Stimulated activated CD8-positive, alpha-beta memory T cell treated with anti-CD3 and anti-CD28 coated beads, Interleukin-12 subunit alpha, Interleukin-12 subunit beta, amount 100 ng/mL, for 24 hours (primary cell): ENCODE measurements around the gene TNS4.

Experiments used
- DNase-seq: peaks from one replicate; pipeline ENCODE4 v3.0.0-alpha.2; 2020; ENCODE audit errors: extremely low read depth

TNS4 gene

GRCh38 chr17:40517981-40518380, 16.6 kb upstream of the TNS4 start:
- no peak for DNase-seq

GRCh38 chr17:40517286-40517662, 15.9 kb upstream of the TNS4 start:
- no peak for DNase-seq

DNA sequence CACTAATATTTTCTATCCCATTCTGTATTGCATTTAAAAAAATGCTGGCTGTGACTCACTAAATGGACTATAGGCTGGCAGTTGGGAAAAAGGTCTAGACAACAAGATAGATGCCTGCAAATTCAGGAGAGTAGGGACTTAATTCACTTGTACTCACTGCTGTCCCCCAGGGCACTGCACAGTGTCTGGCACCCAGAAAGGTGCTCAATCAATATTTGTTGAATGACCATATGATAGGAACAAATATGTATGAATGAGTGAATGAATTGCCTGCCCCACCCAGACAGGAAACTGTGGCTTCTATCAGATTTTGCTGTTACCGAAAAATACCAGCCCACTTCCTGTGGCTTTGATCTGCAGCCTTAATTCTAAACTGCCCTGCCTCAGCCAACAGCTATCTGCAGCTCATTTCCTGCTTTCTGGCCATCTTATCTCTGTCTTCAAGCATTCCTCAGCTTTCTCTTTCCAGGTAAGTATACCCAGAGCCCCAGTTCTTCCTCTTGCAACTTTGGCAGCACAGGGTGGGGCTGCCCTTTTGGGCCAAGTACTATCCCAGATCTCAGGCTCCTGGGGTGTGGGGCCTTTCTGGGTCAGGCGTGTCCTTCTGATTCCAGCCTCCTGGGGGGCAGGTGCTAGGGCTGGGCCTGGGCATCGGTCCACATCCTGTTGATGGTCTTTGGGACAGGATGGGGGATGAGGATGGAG, 15.3 kb upstream of the TNS4 start:
- no peak for DNase-seq

DNA sequence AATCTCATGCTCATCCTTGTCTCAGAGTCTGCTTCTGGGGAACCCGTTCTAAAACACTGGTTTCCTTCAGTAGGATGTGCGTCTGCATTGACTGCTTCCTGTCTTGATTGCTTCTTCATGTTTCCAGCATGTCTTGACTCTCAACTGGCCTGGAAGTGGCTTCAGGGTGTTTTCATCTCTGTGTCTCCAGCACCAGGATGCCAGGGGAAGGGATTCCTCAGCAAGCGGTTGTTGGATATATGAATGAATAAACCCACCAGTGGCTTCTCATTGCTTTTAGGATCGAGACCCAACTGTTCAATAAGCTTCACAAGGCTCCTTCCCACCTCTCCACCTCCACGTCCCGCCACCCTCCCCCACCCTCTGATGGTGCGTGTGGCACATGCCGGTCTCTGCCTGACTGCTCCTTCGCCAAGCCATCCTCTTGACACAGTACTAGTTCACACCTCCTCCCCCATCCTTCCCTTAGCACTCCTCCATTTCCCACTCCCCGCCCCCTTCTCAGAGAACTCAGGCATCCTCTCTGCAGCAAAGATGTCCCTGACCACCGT, 14.1 kb upstream of the TNS4 start:
- DNase-seq: no peak

GRCh38 chr17:40515011-40515410, 13.6 kb upstream of the TNS4 start:
- DNase-seq: no peak

- no peak for DNase-seq
These were observed 12.8 kb upstream of the TNS4 start for GRCh38 chr17:40514013-40514875.

GRCh38 chr17:40511667-40512220, 10.3 kb upstream of the TNS4 start:
- DNase-seq: no peak

DNA sequence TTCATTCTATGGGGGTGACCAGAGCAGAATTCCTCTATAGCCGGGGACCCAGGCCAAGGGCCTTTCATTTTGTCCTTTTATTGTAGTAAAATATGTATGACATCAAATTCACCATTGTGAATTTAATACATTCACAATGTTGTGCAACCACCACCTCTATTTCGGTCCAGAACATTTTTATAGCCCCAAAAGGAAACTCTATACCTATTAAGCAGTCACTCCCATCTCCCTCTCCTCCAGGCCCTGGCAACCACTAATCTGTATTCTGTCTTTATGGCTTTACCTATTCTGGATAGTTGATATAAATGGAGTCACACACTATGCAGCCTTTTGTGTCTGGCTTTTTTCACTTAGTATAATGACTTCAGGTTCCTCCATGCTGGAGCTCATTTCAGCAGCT, 9.7 kb upstream of the TNS4 start:
- no peak for DNase-seq

DNA sequence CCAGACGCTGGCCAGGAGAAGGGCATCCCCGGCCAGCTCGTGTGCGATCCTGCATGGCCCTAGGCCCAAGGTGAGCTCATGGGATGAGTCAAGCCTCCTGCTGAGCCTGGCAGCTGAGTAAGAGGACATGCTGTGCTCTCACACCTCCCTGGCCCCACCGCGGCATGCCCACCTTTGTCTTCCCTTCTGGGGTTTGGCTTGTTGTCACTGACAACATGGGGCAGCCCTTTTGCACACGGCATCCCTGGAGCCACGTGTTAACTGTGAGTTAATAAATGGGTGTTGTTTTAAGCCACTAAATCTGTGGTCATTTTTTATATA, 8.9 kb upstream of the TNS4 start:
- DNase-seq: no peak

DNA sequence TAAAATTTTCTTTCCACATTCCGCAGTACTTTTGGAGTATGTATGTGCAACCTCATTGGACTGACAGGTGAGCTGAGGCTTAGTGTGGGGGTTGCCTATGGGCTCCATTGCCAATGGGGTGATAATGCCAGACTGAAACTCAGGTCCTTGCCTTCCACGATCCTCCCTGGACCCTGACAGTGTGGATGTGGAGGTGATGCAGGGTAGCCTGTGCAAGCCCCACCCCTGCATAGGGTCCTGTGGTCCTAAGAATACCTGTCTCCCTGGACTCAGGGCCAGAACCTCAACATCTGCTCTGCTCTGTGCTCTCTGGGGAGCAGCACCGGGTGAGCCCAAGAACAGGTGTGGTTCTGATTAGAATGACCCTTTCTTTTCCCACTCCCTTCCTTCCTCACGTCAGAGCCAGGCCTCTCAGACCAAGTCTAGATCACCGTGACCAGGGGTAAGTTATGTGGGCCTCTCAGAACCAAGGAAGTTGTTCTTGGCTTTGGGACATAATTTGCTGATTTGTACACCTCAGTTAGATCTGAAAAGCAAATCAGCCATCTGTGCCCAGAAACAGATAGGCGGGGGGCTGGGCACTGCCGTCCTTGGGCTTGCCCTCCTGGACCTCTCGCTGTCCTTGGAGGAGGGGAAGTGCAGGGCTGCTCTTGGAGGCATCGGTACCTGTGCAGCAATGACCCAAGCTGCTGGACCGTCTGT, 8.4 kb upstream of the TNS4 start:
- no peak for DNase-seq

DNA sequence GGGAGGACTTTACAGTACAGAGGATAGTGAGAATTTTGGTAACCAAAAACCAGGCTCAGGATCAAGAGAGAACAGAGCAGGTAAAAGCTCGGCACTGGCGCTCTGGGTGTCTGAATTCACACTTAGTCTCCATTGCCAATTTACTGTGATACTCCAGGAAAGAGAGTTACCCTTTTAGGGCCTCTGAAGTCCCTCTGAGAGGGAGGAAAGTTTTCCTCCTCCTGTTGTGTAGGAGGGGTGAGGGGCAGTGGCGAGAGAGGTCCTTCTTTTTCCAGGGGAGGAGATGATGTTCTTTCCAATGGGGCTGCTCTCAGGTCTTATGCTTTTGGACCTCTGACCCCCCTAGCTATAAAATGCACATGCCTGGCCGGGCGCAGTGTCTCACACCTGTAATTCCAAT, 5.4 kb upstream of the TNS4 start:
- DNase-seq: no peak

DNA sequence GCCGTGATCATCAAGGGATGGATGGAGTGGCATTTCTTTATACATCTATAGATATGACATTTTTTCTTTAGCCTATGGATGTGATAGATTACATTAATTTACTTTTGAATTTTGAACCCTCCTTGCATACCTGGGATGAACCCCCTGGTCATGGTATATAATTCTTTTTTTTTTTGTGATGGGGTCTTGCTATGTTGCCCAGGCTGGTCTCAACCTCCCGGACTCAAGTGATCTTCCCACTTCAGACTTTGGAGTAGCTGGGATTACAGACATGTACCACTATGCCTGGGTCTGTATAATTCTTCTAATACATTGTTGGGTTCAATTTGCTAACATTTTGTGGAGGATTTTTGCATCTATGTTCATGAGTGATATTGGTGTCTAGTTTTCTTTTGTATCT, 1.7 kb upstream of the TNS4 start:
- no peak for DNase-seq

DNA sequence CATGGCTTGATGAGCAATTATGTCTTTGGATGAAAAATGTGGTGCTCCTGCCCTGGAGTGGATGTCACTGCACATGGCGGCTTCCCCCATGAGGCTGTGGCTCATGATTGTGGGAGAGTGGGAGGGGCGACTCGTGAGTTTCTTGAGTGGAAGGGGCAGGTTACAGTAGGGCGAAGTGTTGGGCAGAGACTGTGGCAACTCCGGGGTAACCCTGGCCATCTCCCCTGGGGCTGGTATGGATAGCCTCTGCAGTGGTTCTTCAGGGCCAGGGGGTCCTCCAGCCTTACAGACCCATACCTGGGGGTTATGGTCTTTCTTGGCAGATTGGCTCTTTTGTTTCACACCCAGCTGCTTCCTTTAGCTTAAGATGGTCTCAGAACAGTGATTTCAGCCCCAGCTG, 1.3 kb upstream of the TNS4 start:
- DNase-seq: no peak

- DNase-seq: no peak
These were observed 714 bp downstream of the TNS4 start for GRCh38 chr17:40500709-40501108.

DNA sequence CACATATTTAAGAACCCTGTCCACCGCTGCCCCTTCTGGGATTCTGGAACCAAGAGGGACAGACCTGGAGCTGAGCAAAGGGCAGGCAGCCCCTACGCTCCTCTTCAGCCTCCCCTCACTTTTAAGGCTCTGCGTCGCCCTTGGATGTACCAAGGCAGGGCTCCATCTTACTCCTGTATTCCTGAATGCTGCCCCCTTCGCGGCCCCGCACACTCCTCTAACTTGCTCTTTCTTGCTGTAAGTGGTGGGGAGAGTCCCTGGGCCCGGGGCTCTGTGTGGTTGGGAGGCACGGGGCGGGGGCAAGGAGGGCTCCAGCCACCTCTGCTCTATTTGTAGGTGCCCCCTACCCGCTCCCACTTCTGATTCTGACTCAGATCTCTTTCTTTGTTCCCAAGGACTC, 1.2 kb downstream of the TNS4 start:
- DNase-seq: no peak

- no peak for DNase-seq
These were observed 1.8 kb downstream of the TNS4 start for GRCh38 chr17:40499551-40500189.

DNA sequence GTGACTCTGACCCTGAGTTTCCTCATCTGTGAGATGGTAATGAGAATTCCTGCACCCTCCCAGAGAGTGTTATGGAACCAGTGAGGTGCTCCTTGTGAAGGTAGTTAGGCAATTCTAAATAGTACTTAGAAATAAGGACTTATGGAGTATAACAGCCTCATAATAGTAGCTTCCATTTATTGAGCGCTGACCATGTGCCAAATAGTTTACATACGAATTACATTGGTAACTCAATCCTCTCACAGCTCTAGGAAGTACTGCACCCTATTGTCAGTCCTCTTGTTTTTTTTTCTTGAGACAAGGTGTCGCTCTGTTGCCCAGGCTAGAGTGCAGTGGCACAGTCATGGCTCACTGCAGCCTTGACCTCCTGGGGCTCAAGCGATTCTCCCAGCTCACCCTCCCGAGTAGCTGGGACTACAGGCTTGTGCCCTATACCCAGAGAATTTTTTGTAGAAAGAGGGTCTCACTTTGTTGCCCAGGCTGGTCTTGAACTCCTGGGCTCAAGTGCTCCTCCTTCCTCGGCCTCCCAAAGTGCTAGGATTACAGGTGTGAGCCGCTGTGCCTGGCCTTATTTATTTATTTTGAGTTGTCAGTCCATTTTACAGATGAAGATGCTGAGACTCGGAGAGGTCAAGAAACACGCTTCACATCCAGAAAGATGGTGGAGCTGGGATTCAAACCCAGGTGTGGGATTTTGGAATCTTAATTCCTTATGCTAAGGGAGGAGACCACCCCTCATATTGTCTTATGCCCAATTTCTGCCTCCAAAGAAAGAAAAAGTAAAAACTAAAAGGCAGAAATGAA, 2.9 kb downstream of the TNS4 start:
- DNase-seq: no peak

DNA sequence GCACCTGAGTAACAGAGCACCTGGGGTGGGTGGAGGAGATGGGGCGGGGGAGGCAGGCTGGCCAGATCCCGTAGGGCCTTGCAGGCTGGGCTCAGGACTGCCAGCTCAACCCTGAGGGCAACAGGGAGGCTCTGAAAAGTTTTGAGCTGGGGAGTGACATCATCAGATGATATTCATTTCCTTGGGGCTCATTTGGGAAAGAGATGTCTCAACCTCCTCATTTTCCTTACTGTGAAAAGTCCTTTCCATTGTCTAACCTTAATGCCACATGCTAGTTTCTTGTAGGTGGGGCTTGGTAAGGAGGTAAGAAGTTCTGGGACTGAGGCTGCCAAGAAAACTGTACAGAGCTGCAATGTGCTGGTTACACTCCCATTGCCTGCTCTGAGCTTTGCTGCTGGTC, 3.7 kb downstream of the TNS4 start:
- no peak for DNase-seq

DNA sequence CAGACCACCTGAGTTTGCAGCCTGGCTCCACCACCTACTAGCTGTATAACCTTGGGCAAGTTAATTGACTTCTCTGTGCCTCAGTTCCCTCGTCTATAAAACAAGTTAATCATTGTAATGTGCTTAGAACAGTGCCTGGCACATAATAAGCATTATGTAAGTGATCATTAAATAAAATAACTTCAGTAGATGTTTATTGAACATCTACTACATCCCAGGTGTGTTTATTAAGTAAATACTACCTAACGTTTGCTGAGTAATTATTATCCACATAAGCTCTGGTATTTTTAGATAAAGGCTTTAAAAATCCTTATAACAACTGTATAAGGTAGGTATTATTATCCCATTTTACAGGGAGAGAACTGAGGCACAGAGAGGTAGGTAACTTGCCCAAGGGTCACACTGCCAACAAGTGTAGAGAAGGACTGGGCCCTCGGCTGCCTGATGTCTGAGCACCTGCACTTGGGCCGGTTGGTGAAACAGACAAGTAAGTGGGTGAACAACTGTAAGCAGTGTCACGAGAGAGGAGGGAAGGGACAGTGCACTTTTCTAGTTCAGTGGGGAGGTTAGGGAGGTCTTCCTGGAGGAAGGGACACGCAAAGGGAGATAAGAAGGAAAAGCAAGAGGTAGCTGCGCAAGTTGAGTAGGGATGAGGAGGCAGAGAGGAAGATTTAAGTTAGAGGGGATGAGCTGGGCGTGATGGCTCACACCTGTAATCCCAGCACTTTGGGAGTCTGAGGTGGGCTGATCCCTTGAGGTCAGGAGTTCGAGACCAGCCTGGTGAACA, 4.6 kb downstream of the TNS4 start:
- DNase-seq: no peak

- no peak for DNase-seq
These were observed 5.3 kb downstream of the TNS4 start for GRCh38 chr17:40496170-40496569.
